ENCODE measurements around the gene PPP4R4.
A peak's percentile ranks its signal among the peaks of the same experiment; 100 is the strongest.

Gene PPP4R4

GRCh38 chr14:94177806-94178205 lies 3.7 kb downstream of the PPP4R4 start:
- Histone ChIP-seq H3K4me1 (ENCODE audit: low read length) (peaks cover 12% of the 10 kb centered on the region; the same call in 1 of the 2 replicates), H3K9me3 (ENCODE audit: insufficient read depth, low read length) (no peaks in the 10 kb centered on the region), H3K79me2 (ENCODE audit: low read length) (no peaks in the 10 kb centered on the region), H3K4me2 (ENCODE audit: low read length) (no peak overlapping the region), H4K20me1 (ENCODE audit: insufficient read depth, low read length) (no peaks in the 10 kb centered on the region), H2AFZ (ENCODE audit: low read depth, low read length) (no peak overlapping the region), H3K9ac (ENCODE audit: low read length) (no peak overlapping the region), H3K27me3 (ENCODE audit: low read depth, low read length) (peaks cover 26% of the 10 kb centered on the region), H3K36me3 (replicated peaks; ENCODE audit: low read depth, low read length) (no peaks in the 10 kb centered on the region), H3K27ac (ENCODE audit: low read length) (no peak overlapping the region), H3K4me3 (ENCODE audit: low read length) (no peak overlapping the region)
- TF ChIP-seq CTCF (IDR thresholded peaks at IDR 0.05; ENCODE audit: low read depth, low read length) (no peak), EZH2phosphoT487 (IDR thresholded peaks at IDR 0.05; ENCODE audit: low read depth) (no peak)

- Histone ChIP-seq H3K79me2 (ENCODE audit: low read length) (no peaks in the 10 kb centered on the region), H4K20me1 (ENCODE audit: insufficient read depth, low read length) (no peaks in the 10 kb centered on the region), H3K4me3 (ENCODE audit: low read length) (no peak overlapping the region), H3K9ac (ENCODE audit: low read length) (no peak overlapping the region), H3K9me3 (ENCODE audit: insufficient read depth, low read length) (no peaks in the 10 kb centered on the region), H2AFZ (ENCODE audit: low read depth, low read length) (no peak overlapping the region), H3K27me3 (ENCODE audit: low read depth, low read length) (peaks cover 23% of the 10 kb centered on the region), H3K4me2 (ENCODE audit: low read length) (no peak overlapping the region), H3K27ac (ENCODE audit: low read length) (no peak overlapping the region), H3K36me3 (replicated peaks; ENCODE audit: low read depth, low read length) (no peaks in the 10 kb centered on the region), H3K4me1 (ENCODE audit: low read length) (peaks cover 12% of the 10 kb centered on the region; the same call in 1 of the 2 replicates)
- TF ChIP-seq EZH2phosphoT487 (IDR thresholded peaks at IDR 0.05; ENCODE audit: low read depth) (no peak), CTCF (IDR thresholded peaks at IDR 0.05; ENCODE audit: low read depth, low read length) (no peak)
Observed at GRCh38 chr14:94179244-94179643, 5.1 kb downstream of the PPP4R4 start.

- no peaks in the 10 kb centered on the region for H3K79me2 ChIP-seq (ENCODE audit: low read length)
- peak overlapping the region; percentile 97 for H2AFZ ChIP-seq (ENCODE audit: low read depth, low read length)
- no peaks in the 10 kb centered on the region for H4K20me1 ChIP-seq (ENCODE audit: insufficient read depth, low read length)
- H3K4me3 ChIP-seq (ENCODE audit: low read length) = peak overlapping the region; percentile 71
- H3K4me1 ChIP-seq (ENCODE audit: low read length) = peaks cover 6% of the 10 kb centered on the region; the same call in 1 of the 2 replicates
- H3K27ac ChIP-seq (ENCODE audit: low read length) = no peak overlapping the region
- no peaks in the 10 kb centered on the region for H3K36me3 ChIP-seq (replicated peaks; ENCODE audit: low read depth, low read length)
- TF ChIP-seq EZH2phosphoT487 (IDR thresholded peaks at IDR 0.05; ENCODE audit: low read depth) = no peak
- TF ChIP-seq CTCF (IDR thresholded peaks at IDR 0.05; ENCODE audit: low read depth, low read length) = peak; percentile 78
- H3K27me3 ChIP-seq (ENCODE audit: low read depth, low read length) = peaks cover 15% of the 10 kb centered on the region
- peak overlapping the region; percentile 84 for H3K4me2 ChIP-seq (ENCODE audit: low read length)
- H3K9me3 ChIP-seq (ENCODE audit: insufficient read depth, low read length) = no peaks in the 10 kb centered on the region
- H3K9ac ChIP-seq (ENCODE audit: low read length) = peak overlapping the region; percentile 40
Observed at GRCh38 chr14:94180655-94181271, 6.6 kb downstream of the PPP4R4 start.

- Histone ChIP-seq H3K4me3 (ENCODE audit: low read length) (no peak overlapping the region), H3K27me3 (ENCODE audit: low read depth, low read length) (0 out of 2 replicates have a peak, but pooled peaks cover 4% of the 10 kb centered on the region), H2AFZ (ENCODE audit: low read depth, low read length) (no peak overlapping the region), H3K36me3 (replicated peaks; ENCODE audit: low read depth, low read length) (no peaks in the 10 kb centered on the region), H3K4me2 (ENCODE audit: low read length) (no peak overlapping the region), H3K27ac (ENCODE audit: low read length) (no peak overlapping the region), H4K20me1 (ENCODE audit: insufficient read depth, low read length) (no peaks in the 10 kb centered on the region), H3K79me2 (ENCODE audit: low read length) (no peaks in the 10 kb centered on the region), H3K4me1 (ENCODE audit: low read length) (peaks cover 6% of the 10 kb centered on the region; the same call in 1 of the 2 replicates), H3K9ac (ENCODE audit: low read length) (no peak overlapping the region), H3K9me3 (ENCODE audit: insufficient read depth, low read length) (no peaks in the 10 kb centered on the region)
- TF ChIP-seq EZH2phosphoT487 (IDR thresholded peaks at IDR 0.05; ENCODE audit: low read depth) (no peak), CTCF (IDR thresholded peaks at IDR 0.05; ENCODE audit: low read depth, low read length) (no peak)
Observed at GRCh38 chr14:94181835-94182234, 7.7 kb downstream of the PPP4R4 start.

All from OCI-LY3 (cell line).